ENCODE measurements around the gene MTMR3.

DNA sequence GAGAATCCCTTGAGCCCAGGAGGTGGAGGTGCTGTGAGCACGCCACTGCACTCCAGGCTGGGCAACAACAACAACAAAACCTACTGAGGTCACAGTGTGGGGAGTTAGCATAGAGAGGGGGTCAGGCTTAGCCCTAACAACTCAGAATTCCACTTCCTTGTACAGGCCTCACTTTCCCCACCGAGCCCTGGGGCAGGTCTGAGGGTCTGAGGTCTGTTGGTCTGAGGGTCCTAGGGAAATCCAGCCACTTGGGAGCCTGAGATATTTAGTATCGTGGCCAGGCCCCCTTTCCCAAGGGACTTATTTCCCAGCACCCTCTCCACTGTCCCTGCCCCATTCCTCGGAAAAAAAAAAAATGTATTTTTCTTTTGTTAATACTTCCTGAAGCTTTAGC, 162.5 kb downstream of the MTMR3 start:
- TF ChIP-seq POLR2AphosphoS5 (IDR thresholded peaks at IDR 0.05; ENCODE audit: low read depth, low read length) = no peak
- TF ChIP-seq, protein P1, sequence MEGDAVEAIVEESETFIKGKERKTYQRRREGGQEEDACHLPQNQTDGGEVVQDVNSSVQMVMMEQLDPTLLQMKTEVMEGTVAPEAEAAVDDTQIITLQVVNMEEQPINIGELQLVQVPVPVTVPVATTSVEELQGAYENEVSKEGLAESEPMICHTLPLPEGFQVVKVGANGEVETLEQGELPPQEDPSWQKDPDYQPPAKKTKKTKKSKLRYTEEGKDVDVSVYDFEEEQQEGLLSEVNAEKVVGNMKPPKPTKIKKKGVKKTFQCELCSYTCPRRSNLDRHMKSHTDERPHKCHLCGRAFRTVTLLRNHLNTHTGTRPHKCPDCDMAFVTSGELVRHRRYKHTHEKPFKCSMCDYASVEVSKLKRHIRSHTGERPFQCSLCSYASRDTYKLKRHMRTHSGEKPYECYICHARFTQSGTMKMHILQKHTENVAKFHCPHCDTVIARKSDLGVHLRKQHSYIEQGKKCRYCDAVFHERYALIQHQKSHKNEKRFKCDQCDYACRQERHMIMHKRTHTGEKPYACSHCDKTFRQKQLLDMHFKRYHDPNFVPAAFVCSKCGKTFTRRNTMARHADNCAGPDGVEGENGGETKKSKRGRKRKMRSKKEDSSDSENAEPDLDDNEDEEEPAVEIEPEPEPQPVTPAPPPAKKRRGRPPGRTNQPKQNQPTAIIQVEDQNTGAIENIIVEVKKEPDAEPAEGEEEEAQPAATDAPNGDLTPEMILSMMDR (IDR thresholded peaks at IDR 0.05 in 2 of 3, conservative IDR thresholded peaks at IDR 0.05 in 1 of 3; ENCODE audit: borderline replicate concordance in 1 of 3, insufficient read depth in 1 of 3, low read depth in 2 of 3, low read length in 2 of 3) = no peak

All from HCT116 (cell line).